Measurements from ENCODE around the gene LIF. TPM values are rescaled to one million over a fixed set of nuclear protein-coding genes. Genes with fewer than 3 reads are reported as not detected.

The LIF gene
- total RNA-seq, 4 donors from 2014 or later = 4.0 to 5.2 (median 4.4) TPM

- intact Hi-C loops (cut with DNase I; ENCODE audit: low total_unique reads) = no loop called here
- 78 to 80% methylated on average over 1 to 4 of the region's 4 CpGs for WGBS, 2 donors (ENCODE audit: low coverage in 1 of 2)
Observed at GRCh38 chr22:30222321-30222720, 24.2 kb downstream of the LIF start.

GRCh38 chr22:30221121-30221992 is 25.2 kb downstream of the LIF start:
- Histone ChIP-seq H3K4me1 (no peaks in the 10 kb centered on the region), H3K36me3 (no peaks in the 10 kb centered on the region), H3K9me3 (no peaks in the 10 kb centered on the region), H3K27me3 (peaks cover 8% of the 10 kb centered on the region), H3K4me3 (no peak overlapping the region), H3K27ac (no peak overlapping the region)
- in situ Hi-C loops (cut with MboI; ENCODE audit: low pct_ligation_motif_present in 1 of 4, low pct_unique_long_range_greater_than_20kb in 1 of 4, low sequenced_read_pairs in 3 of 4) = no loop called here
- 36 to 57% methylated on average over 10 to 26 of the region's 26 CpGs for WGBS, 2 donors (ENCODE audit: low coverage in 1 of 2)
- peak; percentile 46 for DNase-seq
- TF ChIP-seq POLR2AphosphoS5 (IDR thresholded peaks at IDR 0.05) = no peak
- no peak for TF ChIP-seq CTCF (IDR thresholded peaks at IDR 0.05)
- TF ChIP-seq EP300 (IDR thresholded peaks at IDR 0.05; ENCODE audit: low read depth) = no peak
- TF ChIP-seq POLR2A (IDR thresholded peaks at IDR 0.05) = no peak
- intact Hi-C loops (cut with DNase I; ENCODE audit: low total_unique reads) = no loop called here

More at GRCh38 chr22:30222321-30222720, 24.2 kb downstream of the LIF start:
- Histone ChIP-seq H3K4me1 (no peaks in the 10 kb centered on the region), H3K27me3 (peaks cover 8% of the 10 kb centered on the region), H3K36me3 (no peaks in the 10 kb centered on the region), H3K27ac (no peak overlapping the region), H3K9me3 (no peaks in the 10 kb centered on the region), H3K4me3 (no peak overlapping the region)
- in situ Hi-C loops (cut with MboI; ENCODE audit: low pct_ligation_motif_present in 1 of 4, low pct_unique_long_range_greater_than_20kb in 1 of 4, low sequenced_read_pairs in 3 of 4) = no loop called here
- TF ChIP-seq EP300 (IDR thresholded peaks at IDR 0.05; ENCODE audit: low read depth) = no peak
- TF ChIP-seq CTCF (IDR thresholded peaks at IDR 0.05) = no peak
- TF ChIP-seq POLR2AphosphoS5 (IDR thresholded peaks at IDR 0.05) = no peak
- TF ChIP-seq POLR2A (IDR thresholded peaks at IDR 0.05) = no peak
- DNase-seq = no peak

- Histone ChIP-seq H3K9me3 (no peaks in the 10 kb centered on the region), H3K36me3 (no peaks in the 10 kb centered on the region), H3K27me3 (peaks cover 9% of the 10 kb centered on the region), H3K27ac (no peak overlapping the region), H3K4me1 (no peaks in the 10 kb centered on the region), H3K4me3 (no peak overlapping the region)
- 65 to 80% methylated on average over 7 of the region's 7 CpGs for WGBS, 2 donors (ENCODE audit: low coverage in 1 of 2)
- no peak for DNase-seq
- intact Hi-C loops (cut with DNase I; ENCODE audit: low total_unique reads) (no loop called here), in situ Hi-C loops (cut with MboI; ENCODE audit: low pct_ligation_motif_present in 1 of 4, low pct_unique_long_range_greater_than_20kb in 1 of 4, low sequenced_read_pairs in 3 of 4) (no loop called here)
- TF ChIP-seq POLR2A (IDR thresholded peaks at IDR 0.05) = no peak
- TF ChIP-seq POLR2AphosphoS5 (IDR thresholded peaks at IDR 0.05) = no peak
- no peak for TF ChIP-seq EP300 (IDR thresholded peaks at IDR 0.05; ENCODE audit: low read depth)
- no peak for TF ChIP-seq CTCF (IDR thresholded peaks at IDR 0.05)
Observed at GRCh38 chr22:30220338-30221012, 26.1 kb downstream of the LIF start.

- no peak for TF ChIP-seq CTCF (IDR thresholded peaks at IDR 0.05)
- no peak for TF ChIP-seq EP300 (IDR thresholded peaks at IDR 0.05; ENCODE audit: low read depth)
- no peak for TF ChIP-seq POLR2A (IDR thresholded peaks at IDR 0.05)
- TF ChIP-seq POLR2AphosphoS5 (IDR thresholded peaks at IDR 0.05) = no peak
- Histone ChIP-seq H3K27ac (no peak overlapping the region), H3K9me3 (no peaks in the 10 kb centered on the region), H3K27me3 (peaks cover 11% of the 10 kb centered on the region), H3K36me3 (no peaks in the 10 kb centered on the region), H3K4me3 (no peak overlapping the region), H3K4me1 (no peaks in the 10 kb centered on the region)
- in situ Hi-C loops (cut with MboI; ENCODE audit: low pct_ligation_motif_present in 1 of 4, low pct_unique_long_range_greater_than_20kb in 1 of 4, low sequenced_read_pairs in 3 of 4) (no loop called here), intact Hi-C loops (cut with DNase I; ENCODE audit: low total_unique reads) (no loop called here)
- no peak for DNase-seq
Observed at GRCh38 chr22:30219668-30220278, 26.8 kb downstream of the LIF start.
